ENCODE data around the gene CD300LF.

DNA sequence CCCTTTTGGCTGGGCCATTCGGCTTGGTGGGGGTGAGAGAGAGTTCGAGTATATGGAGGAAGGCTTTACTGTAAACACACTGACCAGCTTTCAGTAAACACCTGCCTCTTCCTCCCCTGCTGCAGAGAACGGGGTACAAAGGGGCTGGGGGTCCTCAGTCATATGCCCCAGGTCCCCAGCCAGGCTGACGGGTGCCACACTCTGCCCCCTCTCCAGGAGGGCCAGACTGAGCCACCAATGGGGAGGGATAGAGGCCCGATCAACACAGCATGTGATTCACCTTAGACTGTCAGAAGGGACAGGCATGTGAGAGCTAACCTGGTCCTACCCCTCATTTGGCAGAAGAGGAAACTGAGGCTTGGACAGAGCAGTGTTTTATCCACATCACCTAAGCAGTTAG, 48.7 kb upstream of the CD300LF start:
- TF ChIP-seq ZNF274 (IDR thresholded peaks at IDR 0.05; ENCODE audit: low read depth, low read length): no peak
- no peak for TF ChIP-seq SUZ12 (IDR thresholded peaks at IDR 0.05; ENCODE audit: extremely low read depth, insufficient read depth, insufficient read length)
- TF ChIP-seq YY1 (IDR thresholded peaks at IDR 0.05; ENCODE audit: insufficient read depth, insufficient read length): no peak
